VCaP (cell line): ENCODE data around the gene PTPN4.
"Not testable (repeated sequence)": the region's sequence is repeated elsewhere in the genome, so short reads cannot be mapped to it uniquely, and the experiment has no call there.

Experiments
- H3K27ac ChIP-seq: fragments of 450-650 bp; 2 replicates; pipeline ENCODE4 v1.5.1; 2017
- CTCF ChIP-seq: fragments of 450-650 bp; conservative IDR thresholded peaks from 2 replicates; pipeline ENCODE4 v1.5.1; 2017; ENCODE audit warnings: mild to moderate bottlenecking, moderate library complexity

The PTPN4 gene

DNA sequence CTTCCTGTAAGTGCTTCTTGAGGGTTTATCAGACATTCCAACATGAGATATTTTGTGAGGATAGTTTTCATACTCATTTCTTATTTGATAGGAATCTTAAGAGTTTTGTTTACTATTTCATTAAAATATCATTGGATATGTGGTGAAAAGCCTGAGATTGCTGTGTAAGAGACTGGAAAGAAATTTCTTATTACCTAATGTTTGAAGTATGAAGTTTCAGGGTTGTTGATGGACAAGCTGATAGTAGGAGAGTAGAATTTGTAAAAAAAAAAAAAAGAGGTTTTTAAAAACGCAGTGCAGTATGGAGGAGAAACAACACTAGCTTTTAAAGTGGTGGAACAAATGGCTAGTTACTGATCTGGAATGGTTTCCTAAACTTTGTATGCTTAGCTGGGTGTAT, 260.8 kb downstream of the PTPN4 start:
- H3K27ac ChIP-seq, result no peak overlapping the region
- no peak for TF ChIP-seq CTCF

DNA sequence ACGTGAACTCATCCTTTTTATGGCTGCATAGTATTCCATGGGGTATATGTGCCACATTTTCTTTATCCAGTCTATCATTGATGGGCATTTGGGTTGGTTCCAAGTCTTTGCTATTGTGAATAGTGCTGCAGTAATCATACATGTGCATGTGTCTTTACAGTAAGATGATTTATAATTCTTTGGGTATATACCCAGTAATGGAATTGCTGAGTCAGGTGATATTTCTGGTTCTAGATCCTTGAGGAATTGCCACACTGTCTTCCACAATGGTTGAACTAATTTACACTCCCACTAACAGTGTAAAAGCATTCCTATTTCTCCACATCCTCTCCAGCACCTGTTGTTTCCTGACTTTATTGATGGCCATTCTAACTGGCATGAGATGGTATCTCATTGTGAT, 262.8 kb downstream of the PTPN4 start:
- H3K27ac ChIP-seq, result not testable (repeated sequence)

DNA sequence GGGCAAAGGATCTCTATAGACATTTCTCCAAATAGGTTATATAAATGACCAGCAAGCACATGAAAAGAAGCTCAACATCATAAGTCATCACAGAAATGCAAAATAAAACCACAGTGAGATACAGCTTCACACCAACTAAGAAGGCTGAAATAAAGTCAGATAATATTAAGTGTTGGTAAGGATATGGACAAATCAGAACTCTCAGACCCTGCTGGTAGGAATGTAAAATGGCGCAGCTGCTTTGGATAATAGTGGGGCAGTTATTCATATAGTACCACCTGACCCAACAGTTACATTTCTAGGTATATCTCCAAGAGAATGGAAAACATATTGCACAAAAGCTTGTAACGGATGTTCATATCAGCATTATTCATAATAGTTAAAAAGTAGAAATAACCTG, 267.2 kb downstream of the PTPN4 start:
- no peak overlapping the region for H3K27ac ChIP-seq
- TF ChIP-seq CTCF, result no peak

DNA sequence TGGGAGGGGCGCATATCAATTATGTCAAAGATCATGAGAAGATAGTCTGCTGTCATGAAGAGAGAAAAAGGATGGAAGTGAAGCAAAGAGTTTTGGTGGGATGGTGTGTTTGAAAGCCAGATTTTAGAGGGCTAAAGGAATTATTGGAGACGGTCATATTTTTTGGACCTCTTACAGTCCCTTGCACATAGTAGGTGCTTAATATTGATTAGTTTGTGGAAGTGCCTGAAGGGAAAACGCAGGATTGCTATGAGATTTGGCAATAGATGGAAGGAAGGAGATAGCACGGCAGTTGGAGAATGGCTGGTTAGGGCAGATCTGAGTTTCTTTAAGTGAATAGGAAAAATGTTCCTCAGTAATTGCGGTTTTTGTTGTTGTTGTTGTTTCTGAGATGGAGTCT, 269.1 kb downstream of the PTPN4 start:
- TF ChIP-seq CTCF, result no peak
- H3K27ac ChIP-seq, result no peak overlapping the region

- no peak overlapping the region for H3K27ac ChIP-seq
- TF ChIP-seq CTCF, result no peak
These were observed 270.2 kb downstream of the PTPN4 start for GRCh38 chr2:120029672-120030640.

DNA sequence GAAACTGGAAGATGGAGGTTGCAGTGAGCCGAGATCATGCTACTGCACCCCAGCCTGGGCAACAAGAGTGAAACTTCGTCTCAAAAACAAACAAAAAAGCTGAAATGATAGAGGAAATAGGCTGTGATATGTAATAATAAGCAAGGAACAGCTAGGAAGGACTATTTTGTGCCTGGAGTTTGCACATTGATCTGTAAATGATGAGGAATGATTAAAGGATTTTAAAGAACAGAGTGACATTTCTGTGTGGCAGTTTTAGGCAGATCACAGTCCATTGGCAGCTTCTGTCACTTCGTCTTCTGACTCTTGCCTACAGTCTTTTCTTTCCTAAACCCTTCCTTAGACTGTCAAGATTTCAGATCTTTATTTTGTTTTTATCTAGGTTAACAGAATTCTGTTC, 272.6 kb downstream of the PTPN4 start:
- TF ChIP-seq CTCF, result no peak
- no peak overlapping the region for H3K27ac ChIP-seq
